ENCODE results near the gene BCOR.

DNA sequence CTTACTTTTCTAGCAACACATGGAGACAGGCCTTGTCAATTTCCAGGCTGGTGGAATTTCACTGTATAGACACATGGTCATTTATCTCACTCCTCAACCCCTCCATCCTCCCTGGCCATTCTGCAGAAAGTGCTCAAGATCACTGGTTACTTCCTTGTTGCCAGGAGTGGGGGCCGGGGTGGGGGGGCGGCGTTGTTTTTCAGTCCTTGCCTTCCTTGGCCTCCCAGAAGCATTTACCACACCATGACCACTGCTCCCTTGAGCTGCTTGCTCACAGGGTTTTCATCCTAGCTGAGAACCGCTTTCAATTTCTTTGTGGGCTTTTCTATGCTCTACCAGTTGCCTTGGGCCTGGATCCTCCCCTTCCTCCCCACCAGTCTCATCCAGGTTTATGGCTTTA is 14.1 kb upstream of the BCOR start:
- TF ChIP-seq, protein P1, sequence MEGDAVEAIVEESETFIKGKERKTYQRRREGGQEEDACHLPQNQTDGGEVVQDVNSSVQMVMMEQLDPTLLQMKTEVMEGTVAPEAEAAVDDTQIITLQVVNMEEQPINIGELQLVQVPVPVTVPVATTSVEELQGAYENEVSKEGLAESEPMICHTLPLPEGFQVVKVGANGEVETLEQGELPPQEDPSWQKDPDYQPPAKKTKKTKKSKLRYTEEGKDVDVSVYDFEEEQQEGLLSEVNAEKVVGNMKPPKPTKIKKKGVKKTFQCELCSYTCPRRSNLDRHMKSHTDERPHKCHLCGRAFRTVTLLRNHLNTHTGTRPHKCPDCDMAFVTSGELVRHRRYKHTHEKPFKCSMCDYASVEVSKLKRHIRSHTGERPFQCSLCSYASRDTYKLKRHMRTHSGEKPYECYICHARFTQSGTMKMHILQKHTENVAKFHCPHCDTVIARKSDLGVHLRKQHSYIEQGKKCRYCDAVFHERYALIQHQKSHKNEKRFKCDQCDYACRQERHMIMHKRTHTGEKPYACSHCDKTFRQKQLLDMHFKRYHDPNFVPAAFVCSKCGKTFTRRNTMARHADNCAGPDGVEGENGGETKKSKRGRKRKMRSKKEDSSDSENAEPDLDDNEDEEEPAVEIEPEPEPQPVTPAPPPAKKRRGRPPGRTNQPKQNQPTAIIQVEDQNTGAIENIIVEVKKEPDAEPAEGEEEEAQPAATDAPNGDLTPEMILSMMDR (IDR thresholded peaks at IDR 0.05; ENCODE audit: low read length): no peak
- TF ChIP-seq EZH2 (IDR thresholded peaks at IDR 0.05; ENCODE audit: borderline replicate concordance, low read length): no peak

Measured in OCI-LY1 (cell line).